MM.1S (cell line): ENCODE measurements around the gene GOLGA3.

Source experiments
- DNase-seq: peaks from one replicate; pipeline ENCODE4 v3.0.0-alpha.2; 2015
- H2AFZ ChIP-seq: fragments of 300-600 bp; sonication (generic); 2 replicates; pipeline ENCODE4 v1.6.0; 2016; ENCODE audit warnings: antibody characterized with exemption, low read length
- H3F3A ChIP-seq: fragments of 300-600 bp; sonication (generic); 2 replicates; pipeline ENCODE4 v1.6.1; 2016; ENCODE audit warnings: mild to moderate bottlenecking, antibody characterized with exemption, low read length, moderate library complexity, mixed read lengths; ENCODE audit not compliant: insufficient read depth
- H3K27ac ChIP-seq: fragments of 300-600 bp; sonication (generic); 2 replicates; pipeline ENCODE4 v1.5.1; 2016; ENCODE audit warnings: mild to moderate bottlenecking, low read length
- H3K27me3 ChIP-seq: fragments of 300-600 bp; sonication (generic); replicated peaks from 2 replicates; pipeline ENCODE4 v1.6.0; 2016; ENCODE audit warnings: low read length; ENCODE audit not compliant: insufficient read depth
- H3K36me3 ChIP-seq: fragments of 300-600 bp; sonication (generic); replicated peaks from 2 replicates; pipeline ENCODE4 v1.6.1; 2016; ENCODE audit warnings: mild to moderate bottlenecking, low read length, mixed read lengths; ENCODE audit not compliant: insufficient read depth
- H3K4me1 ChIP-seq: fragments of 300-600 bp; sonication (generic); 2 replicates; pipeline ENCODE4 v1.6.1; 2016; ENCODE audit warnings: low read length, mixed read lengths
- H3K4me2 ChIP-seq: fragments of 300-600 bp; sonication (generic); 2 replicates; pipeline ENCODE4 v1.6.0; 2016; ENCODE audit warnings: low read depth, low read length
- H3K4me3 ChIP-seq: fragments of 300-600 bp; sonication (generic); 2 replicates; pipeline ENCODE4 v1.5.1; 2016; ENCODE audit warnings: low read length, mixed read lengths
- H3K79me2 ChIP-seq: fragments of 300-600 bp; sonication (generic); 2 replicates; pipeline ENCODE4 v1.6.1; 2016; ENCODE audit warnings: mixed run types, low read length, mixed read lengths
- H3K9ac ChIP-seq: fragments of 300-600 bp; sonication (generic); 2 replicates; pipeline ENCODE4 v1.6.1; 2016; ENCODE audit warnings: low read length, mixed read lengths
- H3K9me2 ChIP-seq: fragments of 300-600 bp; sonication (generic); replicated peaks from 2 replicates; pipeline ENCODE4 v1.6.1; 2016; ENCODE audit warnings: mild to moderate bottlenecking, low read length, mixed read lengths; ENCODE audit not compliant: insufficient read depth
- H3K9me3 ChIP-seq: fragments of 300-600 bp; sonication (generic); replicated peaks from 2 replicates; pipeline ENCODE4 v1.6.1; 2016; ENCODE audit warnings: mild to moderate bottlenecking, low read length, mixed read lengths; ENCODE audit not compliant: insufficient read depth
- H4K20me1 ChIP-seq: fragments of 300-600 bp; sonication (generic); 2 replicates; pipeline ENCODE4 v1.6.1; 2016; ENCODE audit warnings: mild to moderate bottlenecking, low read length, moderate library complexity, mixed read lengths; ENCODE audit not compliant: insufficient read depth
- CTCF ChIP-seq: fragments of 300-600 bp; sonication (generic); IDR thresholded peaks from 2 replicates; pipeline ENCODE4 v1.5.1; 2016; ENCODE audit warnings: antibody characterized with exemption, low read length, mixed read lengths
- EZH2 ChIP-seq: fragments of 300-600 bp; sonication (generic); optimal IDR thresholded peaks from 2 replicates; pipeline ENCODE3; 2017; ENCODE audit warnings: low read depth, mild to moderate bottlenecking, antibody characterized with exemption, low read length, mixed read lengths
- EZH2phosphoT487 ChIP-seq: fragments of 300-600 bp; sonication (generic); IDR thresholded peaks from 2 replicates; pipeline ENCODE4 v1.6.1; 2018; ENCODE audit warnings: antibody characterized with exemption, low read length

GOLGA3 gene

GRCh38 chr12:132765361-132765760 lies 63.3 kb downstream of the GOLGA3 start:
- peaks cover 11% of the 10 kb centered on the region for H3K79me2 ChIP-seq
- H4K20me1 ChIP-seq, result no peaks in the 10 kb centered on the region
- H3F3A ChIP-seq, result no peaks in the 10 kb centered on the region; the same call in 1 of the 2 replicates
- no peaks in the 10 kb centered on the region for H3K4me1 ChIP-seq
- H3K4me3 ChIP-seq, result no peak overlapping the region
- H3K9ac ChIP-seq, result no peak overlapping the region
- no peaks in the 10 kb centered on the region for H3K9me2 ChIP-seq
- no peaks in the 10 kb centered on the region for H3K36me3 ChIP-seq
- TF ChIP-seq EZH2 (no peak), EZH2phosphoT487 (no peak), CTCF (no peak)
- H3K27ac ChIP-seq, result no peak overlapping the region
- no peak overlapping the region for H2AFZ ChIP-seq
- H3K4me2 ChIP-seq, result no peak overlapping the region
- H3K27me3 ChIP-seq, result no peaks in the 10 kb centered on the region
- DNase-seq, result no peak
- no peaks in the 10 kb centered on the region for H3K9me3 ChIP-seq

- Histone ChIP-seq H2AFZ (no peak overlapping the region), H3K9ac (no peak overlapping the region), H3K9me3 (no peaks in the 10 kb centered on the region), H3K9me2 (no peaks in the 10 kb centered on the region), H3K27ac (no peak overlapping the region), H3F3A (no peaks in the 10 kb centered on the region; the same call in 1 of the 2 replicates), H3K79me2 (peaks cover 21% of the 10 kb centered on the region), H3K36me3 (no peaks in the 10 kb centered on the region), H3K4me1 (no peaks in the 10 kb centered on the region), H3K4me2 (no peak overlapping the region), H3K4me3 (no peak overlapping the region), H3K27me3 (no peaks in the 10 kb centered on the region), H4K20me1 (no peaks in the 10 kb centered on the region)
- no peak for DNase-seq
- no peak for TF ChIP-seq EZH2
- no peak for TF ChIP-seq CTCF
- no peak for TF ChIP-seq EZH2phosphoT487
Measured at GRCh38 chr12:132764231-132764630, 64.4 kb downstream of the GOLGA3 start.

GRCh38 chr12:132761921-132762583 lies 66.6 kb downstream of the GOLGA3 start:
- H3K4me2 ChIP-seq, result peak overlapping the region; percentile 62
- H3K9me3 ChIP-seq, result no peaks in the 10 kb centered on the region
- H3K36me3 ChIP-seq, result no peaks in the 10 kb centered on the region
- peaks cover 31% of the 10 kb centered on the region for H3K79me2 ChIP-seq
- no peaks in the 10 kb centered on the region for H3K27me3 ChIP-seq
- no peak for TF ChIP-seq EZH2
- TF ChIP-seq CTCF, result no peak
- TF ChIP-seq EZH2phosphoT487, result no peak
- no peaks in the 10 kb centered on the region for H4K20me1 ChIP-seq
- peak overlapping the region; percentile 65 for H3K4me3 ChIP-seq
- H3K9me2 ChIP-seq, result no peaks in the 10 kb centered on the region
- peak overlapping the region; percentile 84 for H3K27ac ChIP-seq
- peak; percentile 81 for DNase-seq
- no peaks in the 10 kb centered on the region; the same call in 1 of the 2 replicates for H3F3A ChIP-seq
- H3K9ac ChIP-seq, result peak overlapping the region; percentile 69
- H3K4me1 ChIP-seq, result no peaks in the 10 kb centered on the region
- H2AFZ ChIP-seq, result peak overlapping the region; percentile 70
